ENCODE results near the gene STK40. TPM values are rescaled to one million over a fixed set of nuclear protein-coding genes. Genes with fewer than 3 reads are reported as not detected.

STK40 gene
- polyA plus RNA-seq, 12 donors, result 19.5 to 28.2 (median 22.1) TPM; not detected in 1

Other genes with a start within 250 kb of the STK40 start
- gene TRAPPC3, start 236.4 kb downstream of the STK40 start, polyA plus RNA-seq (ENCODE audit: insufficient read length in 12 of 12), result 10 to 100 TPM in 11 of 12 donors, not detected in 1; 25.8 to 46.5 (median 38.1) TPM
- 100 to 1,000 TPM in 11 of 12 donors, not detected in 1; 110 to 204 (median 130) TPM for gene MAP7D1, start 229.8 kb downstream of the STK40 start, polyA plus RNA-seq (ENCODE audit: insufficient read length in 12 of 12)
- 100 to 1,000 TPM in 8 of 12 donors, 10 to 100 TPM in 3, not detected in 1; 96.0 to 157 (median 105) TPM for gene THRAP3, start 161.5 kb downstream of the STK40 start, polyA plus RNA-seq (ENCODE audit: insufficient read length in 12 of 12)
- gene SH3D21, start 79.6 kb downstream of the STK40 start, polyA plus RNA-seq (ENCODE audit: insufficient read length in 12 of 12), result 10 to 100 TPM in 2 of 12 donors, 1 to 10 TPM in 9, not detected in 1; 2.1 to 16.8 (median 3.0) TPM
- 10 to 100 TPM in 11 of 12 donors, not detected in 1; 10.8 to 88.1 (median 23.4) TPM for gene EVA1B, start 62.3 kb downstream of the STK40 start, polyA plus RNA-seq (ENCODE audit: insufficient read length in 12 of 12)
- 10 to 100 TPM in 11 of 12 donors, not detected in 1; 18.8 to 29.3 (median 20.7) TPM for gene LSM10, start 12.0 kb upstream of the STK40 start, polyA plus RNA-seq (ENCODE audit: insufficient read length in 12 of 12)
- 10 to 100 TPM in 1 of 12 donors, 1 to 10 TPM in 10, not detected in 1; 4.1 to 21.7 (median 6.1) TPM for gene OSCP1, start 64.5 kb upstream of the STK40 start, polyA plus RNA-seq (ENCODE audit: insufficient read length in 12 of 12)
- gene MRPS15, start 78.5 kb upstream of the STK40 start, polyA plus RNA-seq (ENCODE audit: insufficient read length in 12 of 12), result 1,000 to 10,000 TPM in 1 of 12 donors, 10 to 100 TPM in 11; 55.9 to 1,514 (median 59.1) TPM
- 10 to 100 TPM in 1 of 12 donors, 1 to 10 TPM in 9, not detected in 2; 2.0 to 11.8 (median 2.8) TPM for gene CSF3R, start 97.0 kb upstream of the STK40 start, polyA plus RNA-seq (ENCODE audit: insufficient read length in 12 of 12)

Data from muscle of arm (tissue), 12 donors.